ENCODE results near the gene ADARB2.

The ADARB2 gene

DNA sequence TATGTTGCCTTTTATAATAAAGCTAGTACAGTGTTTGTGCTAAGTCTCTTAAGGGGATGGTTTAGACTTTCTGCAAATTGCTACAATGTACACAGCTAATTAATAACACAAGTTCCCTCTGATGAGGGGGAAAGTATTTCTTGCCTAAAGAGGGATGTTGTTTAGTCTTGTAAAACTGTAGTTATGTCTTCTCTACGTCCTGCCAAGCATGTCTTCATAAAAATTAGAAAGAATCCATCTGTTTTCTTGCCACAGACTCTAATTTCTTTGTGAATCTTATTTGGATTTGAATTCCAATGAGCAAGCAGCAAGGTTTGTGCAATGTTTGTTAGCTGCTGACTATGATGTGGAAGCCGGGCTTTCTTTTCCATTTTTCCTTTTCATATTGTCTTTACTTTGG, 28.2 kb downstream of the ADARB2 start:
- Histone ChIP-seq H3K27ac (replicated peaks) (no peak overlapping the region), H3K4me3 (replicated peaks; ENCODE audit: insufficient read depth, low read length) (no peak overlapping the region), H3K27me3 (ENCODE audit: insufficient read depth, poor library complexity, severe bottlenecking) (no peaks in the 10 kb centered on the region)
- TF ChIP-seq GABPA (IDR thresholded peaks at IDR 0.05; ENCODE audit: low read depth), result no peak
- no peak for DNase-seq (ENCODE audit: low read depth in 1 of 2, low spot score in 1 of 2)

DNA sequence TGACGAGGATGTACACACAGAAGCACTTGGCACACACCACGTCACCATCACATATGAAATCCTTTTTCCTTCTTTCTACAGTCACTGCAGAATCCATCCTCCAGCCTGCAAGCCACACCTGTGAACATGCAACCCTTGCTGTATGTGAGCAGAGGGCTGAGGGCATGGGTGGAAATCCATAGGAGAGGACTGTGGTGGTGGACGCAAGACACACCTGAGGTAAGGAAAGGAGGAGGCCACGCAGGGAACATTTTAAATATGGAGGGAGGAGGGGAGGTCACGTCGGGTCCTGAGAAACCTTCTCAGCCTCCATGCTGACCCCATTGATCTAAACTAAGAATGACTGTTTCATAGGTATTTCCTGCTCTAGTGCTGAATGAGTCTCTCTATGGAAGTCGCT, 28.6 kb downstream of the ADARB2 start:
- no peak overlapping the region for H3K27ac ChIP-seq (replicated peaks)
- TF ChIP-seq SPI1 (IDR thresholded peaks at IDR 0.05; ENCODE audit: borderline replicate concordance, low read depth), result no peak
- TF ChIP-seq, protein P1, sequence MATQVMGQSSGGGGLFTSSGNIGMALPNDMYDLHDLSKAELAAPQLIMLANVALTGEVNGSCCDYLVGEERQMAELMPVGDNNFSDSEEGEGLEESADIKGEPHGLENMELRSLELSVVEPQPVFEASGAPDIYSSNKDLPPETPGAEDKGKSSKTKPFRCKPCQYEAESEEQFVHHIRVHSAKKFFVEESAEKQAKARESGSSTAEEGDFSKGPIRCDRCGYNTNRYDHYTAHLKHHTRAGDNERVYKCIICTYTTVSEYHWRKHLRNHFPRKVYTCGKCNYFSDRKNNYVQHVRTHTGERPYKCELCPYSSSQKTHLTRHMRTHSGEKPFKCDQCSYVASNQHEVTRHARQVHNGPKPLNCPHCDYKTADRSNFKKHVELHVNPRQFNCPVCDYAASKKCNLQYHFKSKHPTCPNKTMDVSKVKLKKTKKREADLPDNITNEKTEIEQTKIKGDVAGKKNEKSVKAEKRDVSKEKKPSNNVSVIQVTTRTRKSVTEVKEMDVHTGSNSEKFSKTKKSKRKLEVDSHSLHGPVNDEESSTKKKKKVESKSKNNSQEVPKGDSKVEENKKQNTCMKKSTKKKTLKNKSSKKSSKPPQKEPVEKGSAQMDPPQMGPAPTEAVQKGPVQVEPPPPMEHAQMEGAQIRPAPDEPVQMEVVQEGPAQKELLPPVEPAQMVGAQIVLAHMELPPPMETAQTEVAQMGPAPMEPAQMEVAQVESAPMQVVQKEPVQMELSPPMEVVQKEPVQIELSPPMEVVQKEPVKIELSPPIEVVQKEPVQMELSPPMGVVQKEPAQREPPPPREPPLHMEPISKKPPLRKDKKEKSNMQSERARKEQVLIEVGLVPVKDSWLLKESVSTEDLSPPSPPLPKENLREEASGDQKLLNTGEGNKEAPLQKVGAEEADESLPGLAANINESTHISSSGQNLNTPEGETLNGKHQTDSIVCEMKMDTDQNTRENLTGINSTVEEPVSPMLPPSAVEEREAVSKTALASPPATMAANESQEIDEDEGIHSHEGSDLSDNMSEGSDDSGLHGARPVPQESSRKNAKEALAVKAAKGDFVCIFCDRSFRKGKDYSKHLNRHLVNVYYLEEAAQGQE (IDR thresholded peaks at IDR 0.05; ENCODE audit: insufficient replicate concordance, low read depth), result no peak
- TF ChIP-seq, protein P2, sequence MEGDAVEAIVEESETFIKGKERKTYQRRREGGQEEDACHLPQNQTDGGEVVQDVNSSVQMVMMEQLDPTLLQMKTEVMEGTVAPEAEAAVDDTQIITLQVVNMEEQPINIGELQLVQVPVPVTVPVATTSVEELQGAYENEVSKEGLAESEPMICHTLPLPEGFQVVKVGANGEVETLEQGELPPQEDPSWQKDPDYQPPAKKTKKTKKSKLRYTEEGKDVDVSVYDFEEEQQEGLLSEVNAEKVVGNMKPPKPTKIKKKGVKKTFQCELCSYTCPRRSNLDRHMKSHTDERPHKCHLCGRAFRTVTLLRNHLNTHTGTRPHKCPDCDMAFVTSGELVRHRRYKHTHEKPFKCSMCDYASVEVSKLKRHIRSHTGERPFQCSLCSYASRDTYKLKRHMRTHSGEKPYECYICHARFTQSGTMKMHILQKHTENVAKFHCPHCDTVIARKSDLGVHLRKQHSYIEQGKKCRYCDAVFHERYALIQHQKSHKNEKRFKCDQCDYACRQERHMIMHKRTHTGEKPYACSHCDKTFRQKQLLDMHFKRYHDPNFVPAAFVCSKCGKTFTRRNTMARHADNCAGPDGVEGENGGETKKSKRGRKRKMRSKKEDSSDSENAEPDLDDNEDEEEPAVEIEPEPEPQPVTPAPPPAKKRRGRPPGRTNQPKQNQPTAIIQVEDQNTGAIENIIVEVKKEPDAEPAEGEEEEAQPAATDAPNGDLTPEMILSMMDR (IDR thresholded peaks at IDR 0.05; ENCODE audit: insufficient read depth, low read length), result no peak
- TF ChIP-seq POLR2AphosphoS5 (IDR thresholded peaks at IDR 0.05; ENCODE audit: low read depth), result no peak
- TF ChIP-seq GABPA (IDR thresholded peaks at IDR 0.05; ENCODE audit: low read depth), result no peak
- no peak overlapping the region for H3K4me3 ChIP-seq (replicated peaks; ENCODE audit: insufficient read depth, low read length)
- no peak for DNase-seq (ENCODE audit: low read depth in 1 of 2, low spot score in 1 of 2)
- no peaks in the 10 kb centered on the region for H3K27me3 ChIP-seq (ENCODE audit: insufficient read depth, poor library complexity, severe bottlenecking)

DNA sequence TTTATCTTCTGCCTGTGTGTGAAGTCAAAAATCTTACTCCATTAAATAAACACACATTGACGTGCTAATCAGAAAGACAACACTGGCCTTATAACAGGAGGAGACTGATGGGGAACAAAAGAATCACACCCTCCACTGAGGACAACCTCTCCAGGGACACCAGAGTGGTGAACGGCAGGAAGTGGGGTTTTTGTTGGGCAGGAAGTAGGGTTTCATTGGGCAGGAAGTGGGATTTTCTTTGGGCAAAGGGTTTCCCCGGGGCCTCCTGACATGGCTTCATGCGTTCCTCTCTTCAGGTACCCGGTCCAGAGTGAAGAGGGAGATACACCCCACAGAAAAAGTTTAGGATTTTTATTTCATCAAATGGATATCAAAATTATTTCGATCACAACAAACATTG, 30.6 kb downstream of the ADARB2 start:
- TF ChIP-seq POLR2AphosphoS5 (IDR thresholded peaks at IDR 0.05; ENCODE audit: low read depth), result no peak
- TF ChIP-seq, protein P1 (IDR thresholded peaks at IDR 0.05; ENCODE audit: insufficient replicate concordance, low read depth), result no peak
- peak; percentile 51; the same call in 1 of the 2 replicates for TF ChIP-seq GABPA (IDR thresholded peaks at IDR 0.05; ENCODE audit: low read depth)
- TF ChIP-seq, protein P2 (IDR thresholded peaks at IDR 0.05; ENCODE audit: insufficient read depth, low read length), result no peak
- no peak for TF ChIP-seq SPI1 (IDR thresholded peaks at IDR 0.05; ENCODE audit: borderline replicate concordance, low read depth)
- H3K27ac ChIP-seq (replicated peaks), result no peak overlapping the region
- DNase-seq (ENCODE audit: low read depth in 1 of 2, low spot score in 1 of 2), result no peak
- H3K4me3 ChIP-seq (replicated peaks; ENCODE audit: insufficient read depth, low read length), result no peak overlapping the region
- no peaks in the 10 kb centered on the region for H3K27me3 ChIP-seq (ENCODE audit: insufficient read depth, poor library complexity, severe bottlenecking)

DNA sequence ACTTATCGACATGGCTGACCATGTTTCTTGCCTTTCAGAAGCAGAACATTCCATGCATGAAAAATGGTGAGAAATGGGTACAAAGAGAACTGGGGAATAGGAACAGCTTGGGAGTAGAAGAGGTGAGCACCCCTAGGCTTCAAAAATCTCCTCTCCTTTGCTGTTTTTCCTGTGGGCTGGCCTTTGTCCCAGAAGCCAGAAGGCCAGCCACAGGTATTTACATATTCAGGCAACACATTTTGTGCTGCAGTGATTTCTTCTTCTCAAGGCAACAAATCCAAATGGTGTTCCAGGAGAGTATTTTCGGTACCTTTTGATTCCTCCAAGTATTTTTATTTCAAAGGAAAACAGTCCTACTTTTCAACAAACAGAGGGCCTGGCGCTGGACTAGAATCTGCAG, 31.1 kb downstream of the ADARB2 start:
- DNase-seq (ENCODE audit: low read depth in 1 of 2, low spot score in 1 of 2), result no peak
- no peak overlapping the region for H3K27ac ChIP-seq (replicated peaks)
- no peak overlapping the region for H3K4me3 ChIP-seq (replicated peaks; ENCODE audit: insufficient read depth, low read length)
- no peak for TF ChIP-seq GABPA (IDR thresholded peaks at IDR 0.05; ENCODE audit: low read depth)
- TF ChIP-seq, protein P1 (IDR thresholded peaks at IDR 0.05; ENCODE audit: insufficient replicate concordance, low read depth), result no peak
- no peaks in the 10 kb centered on the region for H3K27me3 ChIP-seq (ENCODE audit: insufficient read depth, poor library complexity, severe bottlenecking)

Data from HL-60 (cell line).